Fibroblast of pulmonary artery (primary cell): ENCODE data around the gene DEPP1.
A peak's percentile ranks its signal among the peaks of the same experiment; 100 is the strongest.

Experiments
- DNase-seq: peaks from one replicate; pipeline ENCODE4 v3.0.0-alpha.2; 2010; ENCODE audit warnings: low read depth
- H3K4me3 ChIP-seq: replicated peaks from 2 replicates; pipeline ENCODE4 v1.5.1; 2011; ENCODE audit warnings: low read depth, mild to moderate bottlenecking, control low read depth, low read length, moderate library complexity
- CTCF ChIP-seq: IDR thresholded peaks from 2 replicates; pipeline ENCODE4 v1.5.1; 2011; ENCODE audit warnings: mild to moderate bottlenecking, control low read depth, low read length, inconsistent platforms; ENCODE audit errors: missing control alignments

The DEPP1 gene

GRCh38 chr10:44960088-44960460 is 18.5 kb downstream of the DEPP1 start:
- DNase-seq = no peak
- TF ChIP-seq CTCF = no peak
- peak overlapping the region; percentile 81 for H3K4me3 ChIP-seq

GRCh38 chr10:44959247-44960087 is 19.1 kb downstream of the DEPP1 start, which contains the start of gene RASSF4:
TSS of gene RASSF4 (plus strand) at chr10:44959802. CDS start at chr10:44970203, 10,401 bp downstream.
- no peak for TF ChIP-seq CTCF
- H3K4me3 ChIP-seq = peak within 1 kb of the TSS; percentile 81
- peak; percentile 77 for DNase-seq

DNA sequence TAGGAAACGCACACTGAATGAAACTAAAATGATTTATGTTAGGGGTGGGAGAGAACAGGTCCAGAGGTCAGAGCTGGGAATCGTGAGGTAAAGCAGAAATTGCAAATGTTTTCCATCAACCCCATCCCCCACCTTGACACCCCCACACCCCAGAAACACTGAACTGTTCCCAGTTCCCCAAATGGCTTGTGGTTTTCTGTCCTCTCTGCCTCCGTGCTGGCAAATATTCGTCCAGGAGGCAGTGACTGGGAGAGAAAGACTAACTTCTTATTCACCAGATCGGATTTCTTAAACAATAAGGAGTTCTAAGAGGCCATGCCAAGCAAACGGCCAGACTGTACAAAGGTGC is 19.7 kb downstream of the DEPP1 start:
- peak overlapping the region; percentile 81 for H3K4me3 ChIP-seq
- DNase-seq = no peak
- TF ChIP-seq CTCF = no peak

DNA sequence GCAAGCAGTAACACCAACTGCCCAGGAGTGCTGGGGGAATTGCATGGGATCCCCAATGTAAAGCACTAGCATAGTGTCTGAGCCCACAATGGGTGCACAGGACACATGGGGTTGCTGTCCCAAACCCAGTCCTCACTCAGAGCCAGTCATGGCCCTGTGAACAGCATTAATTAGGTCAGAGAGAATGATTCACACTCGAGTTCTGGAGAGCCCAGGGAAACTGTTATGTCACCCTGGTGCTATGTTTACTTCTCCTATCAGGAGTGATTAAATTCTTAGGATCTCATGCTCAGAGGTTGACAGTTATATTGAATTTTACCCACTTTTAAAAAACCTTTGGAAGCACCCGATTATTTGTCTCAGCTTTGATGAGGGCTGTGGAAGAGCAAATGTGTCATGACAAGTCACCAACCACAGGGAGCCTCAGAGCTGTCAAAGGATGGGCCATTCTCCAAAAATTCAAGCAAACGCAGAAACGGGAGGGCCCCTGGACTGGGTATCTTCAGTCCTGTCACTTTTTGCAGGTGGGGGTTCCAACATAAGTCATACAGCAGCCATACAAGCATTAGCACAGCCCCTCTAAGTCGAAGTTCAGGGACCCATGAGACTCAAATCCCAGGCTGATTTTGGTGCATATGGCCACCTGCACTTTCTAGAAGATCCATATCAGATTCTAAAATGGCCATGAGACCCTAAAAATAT is 20.3 kb downstream of the DEPP1 start:
- DNase-seq = peak; percentile 49
- no peak for TF ChIP-seq CTCF
- H3K4me3 ChIP-seq = peak overlapping the region; percentile 81

DNA sequence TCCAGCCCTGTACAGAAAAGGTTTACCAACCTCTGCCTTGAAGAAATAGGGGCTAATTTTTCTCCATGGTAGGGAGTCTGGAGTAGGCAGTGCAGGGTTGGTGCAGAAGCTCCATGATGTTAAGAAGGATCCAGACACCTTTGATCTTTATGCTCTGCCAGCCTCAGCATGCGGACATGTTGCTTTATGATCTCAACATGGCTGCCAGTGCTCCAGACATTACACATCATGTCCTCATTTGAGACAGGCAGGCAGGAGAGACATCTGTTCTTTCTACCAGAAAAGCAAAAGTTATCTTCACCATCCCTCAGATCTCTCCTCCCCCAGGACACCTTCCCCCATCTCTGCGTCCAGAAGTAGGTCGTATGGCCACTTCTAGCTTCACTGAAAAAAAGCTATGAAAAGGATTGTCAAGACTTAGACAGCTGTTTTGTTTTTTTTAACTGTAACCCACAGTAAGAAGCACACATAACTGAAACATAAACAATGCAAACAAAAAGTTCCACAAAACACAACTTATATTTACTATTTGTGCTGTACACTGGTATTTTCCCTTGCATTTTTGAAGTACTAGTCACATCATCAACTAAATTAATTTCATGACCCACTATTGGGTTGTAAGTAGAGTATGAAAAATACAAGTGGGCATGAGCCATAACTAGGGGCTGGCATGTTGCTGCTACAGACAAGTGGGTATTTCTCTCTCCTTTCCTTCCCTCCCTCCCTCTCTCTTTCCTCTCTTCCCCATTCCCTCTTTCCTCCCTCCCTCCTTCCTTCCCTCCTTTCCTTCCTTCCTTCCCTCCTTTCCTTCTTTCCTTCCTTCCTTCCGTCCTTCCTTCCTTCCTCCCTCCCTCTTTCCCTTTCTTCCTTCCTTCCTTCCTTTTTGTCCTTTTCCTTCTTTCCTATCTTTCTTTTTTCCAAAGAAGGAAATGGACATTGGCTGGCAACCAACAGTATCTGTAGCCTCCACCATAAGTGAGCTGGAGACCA is 21.6 kb downstream of the DEPP1 start:
- H3K4me3 ChIP-seq = no peak overlapping the region
- no peak for TF ChIP-seq CTCF
- DNase-seq = no peak

DNA sequence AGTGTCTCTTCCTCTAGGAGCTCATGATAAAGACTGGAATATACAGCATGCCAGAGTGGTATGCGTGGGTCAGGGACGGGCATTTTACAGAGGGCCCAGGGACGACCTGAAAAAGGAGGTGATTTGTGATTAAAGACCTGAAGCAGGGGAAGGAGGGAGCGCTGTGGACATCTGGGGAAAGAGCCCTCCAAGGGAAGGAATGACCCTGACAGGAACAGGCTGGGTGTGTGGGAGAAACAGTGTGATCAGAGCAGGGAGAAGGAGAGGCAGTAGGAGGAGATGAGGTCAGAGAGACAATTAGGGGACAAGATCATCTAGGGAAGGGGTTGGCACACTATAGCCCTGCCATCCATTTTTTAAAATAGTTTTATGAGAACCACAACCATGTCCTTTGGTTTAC is 22.4 kb downstream of the DEPP1 start:
- no peak for TF ChIP-seq CTCF
- no peak overlapping the region for H3K4me3 ChIP-seq
- DNase-seq = no peak
